ENCODE data around the gene SGSH.
A peak's percentile ranks its signal among the peaks of the same experiment; 100 is the strongest.

Gene SGSH

GRCh38 chr17:80166446-80166845, 53.7 kb downstream of the SGSH start:
- Histone ChIP-seq H3K23ac (ENCODE audit: low read length) (no peak overlapping the region), H3K4me1 (ENCODE audit: control insufficient read depth in 1 of 2, insufficient read depth in 2 of 2, low read length in 2 of 2) (peaks cover 11 to 14% of the 10 kb centered on the region in 2 experiments), H3K4me2 (ENCODE audit: low read length) (no peak overlapping the region), H3K18ac (ENCODE audit: low read length) (no peak overlapping the region), H3K79me2 (ENCODE audit: control insufficient read depth, insufficient read depth, low read length, poor library complexity) (no peaks in the 10 kb centered on the region), H2AFZ (ENCODE audit: insufficient read depth, low read length, poor library complexity) (no peak overlapping the region), H3K9ac (ENCODE audit: low read length) (no peak overlapping the region), H2BK120ac (ENCODE audit: insufficient read depth, low read length, poor library complexity) (no peak overlapping the region), H3K4me3 (ENCODE audit: low read depth, low read length) (no peak overlapping the region), H4K8ac (ENCODE audit: low read depth, low read length) (peak overlapping the region; percentile 44), H3K4ac (ENCODE audit: low read depth, low read length) (no peak overlapping the region), H3K9me3 (ENCODE audit: insufficient read depth, low read depth, low read length) (no peaks in the 10 kb centered on the region), H3K27me3 (ENCODE audit: insufficient read depth, low read length) (no peaks in the 10 kb centered on the region), H4K91ac (ENCODE audit: low read depth, low read length) (no peak overlapping the region), H3K79me1 (ENCODE audit: low read length) (no peaks in the 10 kb centered on the region), H3K36me3 (ENCODE audit: control insufficient read depth in 1 of 2, insufficient read depth in 2 of 2, low read length in 2 of 2) (no peaks in the 10 kb centered on the region), H2AK5ac (ENCODE audit: low read length) (no peak overlapping the region), H2BK12ac (ENCODE audit: low read length) (peak overlapping the region; percentile 53), H2BK5ac (ENCODE audit: low read depth, low read length, poor library complexity) (no peak overlapping the region), H3K27ac (ENCODE audit: low read depth, low read length) (no peak overlapping the region), H3K14ac (ENCODE audit: low read length) (no peak overlapping the region), H4K12ac (ENCODE audit: low read depth, low read length) (no peak overlapping the region)
- DNase-seq = no peak
- WGBS (ENCODE audit: extremely low coverage, insufficient coverage, insufficient read length) = no CpG with 5 or more reads among the region's 6 CpGs

GRCh38 chr17:80164185-80164584, 55.9 kb downstream of the SGSH start:
- H4K8ac ChIP-seq (ENCODE audit: low read depth, low read length) = no peak overlapping the region
- no peak overlapping the region for H3K4ac ChIP-seq (ENCODE audit: low read depth, low read length)
- no CpG with 5 or more reads among the region's 11 CpGs for WGBS (ENCODE audit: extremely low coverage, insufficient coverage, insufficient read length)
- peaks cover 4 to 6% of the 10 kb centered on the region in 2 experiments for H3K4me1 ChIP-seq (ENCODE audit: control insufficient read depth in 1 of 2, insufficient read depth in 2 of 2, low read length in 2 of 2)
- no peak overlapping the region for H3K4me3 ChIP-seq (ENCODE audit: low read depth, low read length)
- no peaks in the 10 kb centered on the region for H3K79me2 ChIP-seq (ENCODE audit: control insufficient read depth, insufficient read depth, low read length, poor library complexity)
- H2BK5ac ChIP-seq (ENCODE audit: low read depth, low read length, poor library complexity) = no peak overlapping the region
- no peak overlapping the region for H2BK12ac ChIP-seq (ENCODE audit: low read length)
- no peak for DNase-seq
- no peaks in the 10 kb centered on the region for H3K36me3 ChIP-seq (ENCODE audit: control insufficient read depth in 1 of 2, insufficient read depth in 2 of 2, low read length in 2 of 2)
- no peak overlapping the region for H3K23ac ChIP-seq (ENCODE audit: low read length)
- no peak overlapping the region for H3K9ac ChIP-seq (ENCODE audit: low read length)
- no peaks in the 10 kb centered on the region for H3K79me1 ChIP-seq (ENCODE audit: low read length)
- no peak overlapping the region for H3K27ac ChIP-seq (ENCODE audit: low read depth, low read length)
- H3K27me3 ChIP-seq (ENCODE audit: insufficient read depth, low read length) = no peaks in the 10 kb centered on the region
- H2BK120ac ChIP-seq (ENCODE audit: insufficient read depth, low read length, poor library complexity) = no peak overlapping the region
- H2AK5ac ChIP-seq (ENCODE audit: low read length) = no peak overlapping the region
- H4K91ac ChIP-seq (ENCODE audit: low read depth, low read length) = no peak overlapping the region
- H3K4me2 ChIP-seq (ENCODE audit: low read length) = no peak overlapping the region
- H4K12ac ChIP-seq (ENCODE audit: low read depth, low read length) = no peak overlapping the region
- no peaks in the 10 kb centered on the region for H3K9me3 ChIP-seq (ENCODE audit: insufficient read depth, low read depth, low read length)
- H3K14ac ChIP-seq (ENCODE audit: low read length) = no peak overlapping the region
- no peak overlapping the region for H2AFZ ChIP-seq (ENCODE audit: insufficient read depth, low read length, poor library complexity)
- H3K18ac ChIP-seq (ENCODE audit: low read length) = no peak overlapping the region

GRCh38 chr17:80163336-80163735, 56.8 kb downstream of the SGSH start:
- Histone ChIP-seq H3K9me3 (ENCODE audit: insufficient read depth, low read depth, low read length) (no peaks in the 10 kb centered on the region), H3K9ac (ENCODE audit: low read length) (no peak overlapping the region), H3K79me1 (ENCODE audit: low read length) (no peaks in the 10 kb centered on the region), H3K27ac (ENCODE audit: low read depth, low read length) (no peak overlapping the region), H2BK120ac (ENCODE audit: insufficient read depth, low read length, poor library complexity) (no peak overlapping the region), H4K8ac (ENCODE audit: low read depth, low read length) (no peak overlapping the region), H3K4me1 (ENCODE audit: control insufficient read depth in 1 of 2, insufficient read depth in 2 of 2, low read length in 2 of 2) (peaks cover 4 to 6% of the 10 kb centered on the region in 2 experiments), H2BK5ac (ENCODE audit: low read depth, low read length, poor library complexity) (no peak overlapping the region), H4K12ac (ENCODE audit: low read depth, low read length) (no peak overlapping the region), H3K4me3 (ENCODE audit: low read depth, low read length) (no peak overlapping the region), H3K4ac (ENCODE audit: low read depth, low read length) (no peak overlapping the region), H3K79me2 (ENCODE audit: control insufficient read depth, insufficient read depth, low read length, poor library complexity) (no peaks in the 10 kb centered on the region), H3K23ac (ENCODE audit: low read length) (no peak overlapping the region), H2AFZ (ENCODE audit: insufficient read depth, low read length, poor library complexity) (no peak overlapping the region), H3K4me2 (ENCODE audit: low read length) (no peak overlapping the region), H3K36me3 (ENCODE audit: control insufficient read depth in 1 of 2, insufficient read depth in 2 of 2, low read length in 2 of 2) (no peaks in the 10 kb centered on the region), H4K91ac (ENCODE audit: low read depth, low read length) (no peak overlapping the region), H3K18ac (ENCODE audit: low read length) (no peak overlapping the region), H2AK5ac (ENCODE audit: low read length) (no peak overlapping the region), H3K27me3 (ENCODE audit: insufficient read depth, low read length) (no peaks in the 10 kb centered on the region), H2BK12ac (ENCODE audit: low read length) (no peak overlapping the region), H3K14ac (ENCODE audit: low read length) (no peak overlapping the region)
- DNase-seq = no peak
- no CpG with 5 or more reads among the region's 4 CpGs for WGBS (ENCODE audit: extremely low coverage, insufficient coverage, insufficient read length)

- H3K18ac ChIP-seq (ENCODE audit: low read length) = no peak overlapping the region
- no peak overlapping the region for H3K9ac ChIP-seq (ENCODE audit: low read length)
- no peak overlapping the region for H3K4me3 ChIP-seq (ENCODE audit: low read depth, low read length)
- H2AFZ ChIP-seq (ENCODE audit: insufficient read depth, low read length, poor library complexity) = no peak overlapping the region
- H3K79me2 ChIP-seq (ENCODE audit: control insufficient read depth, insufficient read depth, low read length, poor library complexity) = no peaks in the 10 kb centered on the region
- H3K27ac ChIP-seq (ENCODE audit: low read depth, low read length) = no peak overlapping the region
- H3K9me3 ChIP-seq (ENCODE audit: insufficient read depth, low read depth, low read length) = peaks cover 7% of the 10 kb centered on the region
- H2BK5ac ChIP-seq (ENCODE audit: low read depth, low read length, poor library complexity) = no peak overlapping the region
- no peak overlapping the region for H4K12ac ChIP-seq (ENCODE audit: low read depth, low read length)
- no peaks in the 10 kb centered on the region for H3K4me1 ChIP-seq (ENCODE audit: control insufficient read depth in 1 of 2, insufficient read depth in 2 of 2, low read length in 2 of 2)
- H3K14ac ChIP-seq (ENCODE audit: low read length) = no peak overlapping the region
- no peak overlapping the region for H2AK5ac ChIP-seq (ENCODE audit: low read length)
- no peak overlapping the region for H4K91ac ChIP-seq (ENCODE audit: low read depth, low read length)
- no peaks in the 10 kb centered on the region for H3K79me1 ChIP-seq (ENCODE audit: low read length)
- H2BK12ac ChIP-seq (ENCODE audit: low read length) = no peak overlapping the region
- no peak overlapping the region for H2BK120ac ChIP-seq (ENCODE audit: insufficient read depth, low read length, poor library complexity)
- no peak overlapping the region for H4K8ac ChIP-seq (ENCODE audit: low read depth, low read length)
- H3K4ac ChIP-seq (ENCODE audit: low read depth, low read length) = no peak overlapping the region
- H3K27me3 ChIP-seq (ENCODE audit: insufficient read depth, low read length) = no peaks in the 10 kb centered on the region
- no peak overlapping the region for H3K23ac ChIP-seq (ENCODE audit: low read length)
- no CpG with 5 or more reads among the region's 3 CpGs for WGBS (ENCODE audit: extremely low coverage, insufficient coverage, insufficient read length)
- no peak overlapping the region for H3K4me2 ChIP-seq (ENCODE audit: low read length)
- DNase-seq = no peak
- H3K36me3 ChIP-seq (ENCODE audit: control insufficient read depth in 1 of 2, insufficient read depth in 2 of 2, low read length in 2 of 2) = no peaks in the 10 kb centered on the region
Measured at GRCh38 chr17:80160536-80160935, 59.6 kb downstream of the SGSH start.

Measured in trophoblast cell (in vitro differentiated cells and primary cell).